HG02943 (cell line): ENCODE results near the gene IFIT3.
"Not testable (repeated sequence)": the region's sequence is repeated elsewhere in the genome, so short reads cannot be mapped to it uniquely, and the experiment has no call there.

Experiments used
- ATAC-seq: cut with Tn5 transposase; IDR thresholded peaks from one replicate; pipeline ENCODE4 v1.9.1; 2021; ENCODE audit warnings: mild to moderate bottlenecking, low read depth, moderate library complexity; ENCODE audit not compliant: unreplicated experiment

IFIT3 gene

DNA sequence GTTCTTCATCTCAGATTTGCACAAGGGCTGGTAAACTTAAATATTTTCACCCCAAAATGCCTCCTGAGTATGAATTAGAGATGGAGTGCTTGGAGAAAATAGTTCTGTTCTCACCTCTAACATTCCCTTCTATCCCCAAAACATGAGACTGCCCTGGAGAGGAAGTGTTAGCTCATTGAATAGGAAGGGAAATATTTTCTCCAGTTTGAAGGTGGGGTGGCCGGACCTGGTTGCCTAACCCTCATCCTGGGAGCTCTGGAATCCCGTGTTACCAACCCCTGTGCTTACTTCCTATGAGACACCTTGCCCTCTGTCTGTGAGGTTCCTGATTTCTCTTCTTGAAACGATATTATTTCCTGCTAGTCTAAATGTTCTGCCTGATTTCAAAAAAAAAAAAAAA is 25.2 kb upstream of the IFIT3 start:
- no peak for ATAC-seq

DNA sequence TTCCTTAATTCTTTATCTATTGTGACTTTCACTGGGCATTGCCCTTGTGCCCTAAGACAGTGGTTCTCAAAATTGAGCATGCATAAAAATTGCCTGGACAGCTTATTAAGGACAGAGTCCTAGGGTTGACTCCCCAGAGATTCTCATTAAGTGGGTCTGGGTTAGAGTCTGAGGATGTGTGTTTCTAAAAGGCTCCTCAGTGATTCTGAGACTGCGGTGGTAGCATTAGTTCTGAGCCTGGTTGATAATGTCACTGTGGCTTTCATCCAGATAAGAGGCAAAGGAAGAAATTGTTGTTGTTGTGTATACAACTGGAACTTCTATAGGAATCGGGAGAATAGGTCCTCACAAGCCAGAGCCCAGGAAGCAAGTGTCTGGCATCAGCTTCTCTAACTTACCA is 24.6 kb upstream of the IFIT3 start:
- no peak for ATAC-seq

DNA sequence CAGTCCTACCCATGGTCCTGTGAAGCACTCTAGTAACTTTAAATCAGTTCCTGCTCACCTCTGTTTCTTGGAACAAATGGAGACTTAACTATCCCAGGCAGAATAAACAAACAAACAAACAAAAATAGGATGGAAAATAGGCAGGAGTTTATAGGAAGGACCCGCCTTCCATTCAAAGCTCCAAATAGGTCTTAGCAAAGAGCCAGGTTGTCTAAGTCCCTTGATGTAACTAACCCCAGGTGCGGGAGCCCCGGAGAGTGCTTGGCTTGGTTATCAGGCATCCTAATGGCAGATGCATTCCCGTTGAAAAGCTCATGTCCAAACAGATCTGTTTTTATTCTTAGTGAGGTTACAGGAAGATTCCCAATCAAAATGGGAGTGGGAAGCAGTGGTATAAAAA is 23.8 kb upstream of the IFIT3 start:
- no peak for ATAC-seq

DNA sequence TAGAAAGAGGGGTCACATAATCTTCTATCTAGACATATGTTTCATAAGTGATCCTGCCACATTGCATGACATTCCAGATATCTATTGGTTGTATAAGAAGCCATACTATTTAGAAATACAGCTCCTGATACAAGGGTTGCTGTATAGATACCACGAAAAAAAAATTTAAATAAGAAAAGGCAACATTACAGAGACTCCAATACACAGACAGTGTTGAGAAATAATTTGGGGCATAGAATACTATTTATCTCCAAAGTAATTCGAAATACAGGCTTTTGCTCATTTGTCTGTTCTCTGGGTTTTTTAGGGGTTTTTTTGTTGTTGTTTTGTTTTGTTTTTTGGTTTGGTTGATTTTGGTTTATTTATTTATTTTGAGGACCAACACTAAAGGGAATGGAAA is 23.4 kb upstream of the IFIT3 start:
- ATAC-seq = no peak

DNA sequence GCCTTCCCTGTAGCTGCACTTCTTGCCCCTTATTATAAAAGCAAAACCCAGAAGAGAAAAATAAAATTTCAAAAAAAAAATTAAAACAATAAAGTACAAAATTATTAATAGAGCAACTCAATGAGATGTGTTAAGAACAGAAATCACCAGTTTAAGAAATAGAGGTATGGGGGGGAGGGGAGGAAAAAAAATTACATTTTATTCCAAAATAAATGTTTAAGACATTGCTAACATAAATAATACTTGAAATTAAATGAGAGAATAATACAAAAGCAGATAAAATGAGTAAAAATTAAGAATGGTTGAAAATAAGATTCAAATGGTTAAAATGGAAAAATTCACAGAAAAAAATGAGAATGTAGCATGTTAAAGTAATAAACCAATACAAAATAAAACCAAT is 22.9 kb upstream of the IFIT3 start:
- no peak for ATAC-seq

DNA sequence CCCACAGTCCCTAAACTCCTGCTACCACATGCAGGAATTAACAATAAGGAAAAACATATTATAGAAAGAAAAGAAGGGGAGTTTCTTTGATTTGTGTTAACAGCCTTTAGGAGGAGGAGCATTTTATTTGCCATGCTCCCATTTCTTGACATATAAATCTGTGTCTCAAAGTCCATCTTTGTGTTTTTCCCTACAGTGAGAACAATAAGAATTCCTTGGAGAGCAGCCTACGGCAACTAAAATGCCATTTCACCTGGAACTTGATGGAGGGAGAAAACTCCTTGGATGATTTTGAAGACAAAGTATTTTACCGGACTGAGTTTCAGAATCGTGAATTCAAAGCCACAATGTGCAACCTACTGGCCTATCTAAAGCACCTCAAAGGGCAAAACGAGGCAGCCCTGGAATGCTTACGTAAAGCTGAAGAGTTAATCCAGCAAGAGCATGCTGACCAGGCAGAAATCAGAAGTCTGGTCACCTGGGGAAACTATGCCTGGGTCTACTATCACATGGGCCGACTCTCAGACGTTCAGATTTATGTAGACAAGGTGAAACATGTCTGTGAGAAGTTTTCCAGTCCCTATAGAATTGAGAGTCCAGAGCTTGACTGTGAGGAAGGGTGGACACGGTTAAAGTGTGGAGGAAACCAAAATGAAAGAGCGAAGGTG is 21.9 kb upstream of the IFIT3 start:
- no peak for ATAC-seq

DNA sequence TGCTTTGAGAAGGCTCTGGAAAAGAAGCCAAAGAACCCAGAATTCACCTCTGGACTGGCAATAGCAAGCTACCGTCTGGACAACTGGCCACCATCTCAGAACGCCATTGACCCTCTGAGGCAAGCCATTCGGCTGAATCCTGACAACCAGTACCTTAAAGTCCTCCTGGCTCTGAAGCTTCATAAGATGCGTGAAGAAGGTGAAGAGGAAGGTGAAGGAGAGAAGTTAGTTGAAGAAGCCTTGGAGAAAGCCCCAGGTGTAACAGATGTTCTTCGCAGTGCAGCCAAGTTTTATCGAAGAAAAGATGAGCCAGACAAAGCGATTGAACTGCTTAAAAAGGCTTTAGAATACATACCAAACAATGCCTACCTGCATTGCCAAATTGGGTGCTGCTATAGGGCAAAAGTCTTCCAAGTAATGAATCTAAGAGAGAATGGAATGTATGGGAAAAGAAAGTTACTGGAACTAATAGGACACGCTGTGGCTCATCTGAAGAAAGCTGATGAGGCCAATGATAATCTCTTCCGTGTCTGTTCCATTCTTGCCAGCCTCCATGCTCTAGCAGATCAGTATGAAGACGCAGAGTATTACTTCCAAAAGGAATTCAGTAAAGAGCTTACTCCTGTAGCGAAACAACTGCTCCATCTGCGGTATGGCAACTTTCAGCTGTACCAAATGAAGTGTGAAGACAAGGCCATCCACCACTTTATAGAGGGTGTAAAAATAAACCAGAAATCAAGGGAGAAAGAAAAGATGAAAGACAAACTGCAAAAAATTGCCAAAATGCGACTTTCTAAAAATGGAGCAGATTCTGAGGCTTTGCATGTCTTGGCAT is 21.1 kb upstream of the IFIT3 start:
- no peak for ATAC-seq

DNA sequence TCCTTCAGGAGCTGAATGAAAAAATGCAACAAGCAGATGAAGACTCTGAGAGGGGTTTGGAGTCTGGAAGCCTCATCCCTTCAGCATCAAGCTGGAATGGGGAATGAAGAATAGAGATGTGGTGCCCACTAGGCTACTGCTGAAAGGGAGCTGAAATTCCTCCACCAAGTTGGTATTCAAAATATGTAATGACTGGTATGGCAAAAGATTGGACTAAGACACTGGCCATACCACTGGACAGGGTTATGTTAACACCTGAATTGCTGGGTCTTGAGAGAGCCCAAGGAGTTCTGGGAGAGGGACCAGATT is 20.6 kb upstream of the IFIT3 start:
- ATAC-seq = no peak

DNA sequence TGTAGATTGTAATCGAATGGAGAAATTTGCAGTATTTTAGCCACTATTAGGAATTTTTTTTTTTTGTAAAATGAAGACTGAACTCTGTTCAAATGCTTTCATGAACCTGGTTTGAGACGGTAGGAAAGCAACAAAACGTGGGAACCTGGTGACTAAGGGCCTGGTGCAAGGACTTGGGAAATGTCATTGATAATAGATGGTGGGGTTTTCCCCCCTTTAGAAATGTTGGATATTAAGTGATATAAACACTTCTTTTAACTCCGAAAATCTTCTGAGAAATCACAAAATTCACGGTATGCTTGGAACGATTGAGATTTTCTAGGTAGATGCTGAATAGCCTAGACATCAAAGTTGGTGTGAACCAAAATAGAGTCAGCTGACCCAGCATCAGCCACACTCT is 19.5 kb upstream of the IFIT3 start:
- ATAC-seq = no peak

DNA sequence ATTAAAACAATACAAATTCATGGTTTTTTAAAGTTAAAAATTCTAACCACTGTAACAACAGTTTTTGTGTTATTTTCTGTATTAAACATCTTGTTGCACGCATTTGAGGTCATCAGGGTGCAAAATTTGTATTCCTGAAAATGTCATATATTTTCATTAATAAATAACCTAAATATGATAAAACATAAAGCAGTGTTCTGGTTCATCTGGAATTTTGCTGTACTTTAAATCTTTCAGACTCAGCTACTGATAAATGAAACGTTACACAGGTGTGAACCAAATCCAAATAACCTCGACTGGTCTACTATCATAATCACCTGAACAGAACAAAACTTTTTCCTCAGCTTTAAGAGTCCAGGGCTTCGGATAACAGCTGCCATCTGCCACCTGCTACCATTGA is 19.1 kb upstream of the IFIT3 start:
- ATAC-seq = no peak

DNA sequence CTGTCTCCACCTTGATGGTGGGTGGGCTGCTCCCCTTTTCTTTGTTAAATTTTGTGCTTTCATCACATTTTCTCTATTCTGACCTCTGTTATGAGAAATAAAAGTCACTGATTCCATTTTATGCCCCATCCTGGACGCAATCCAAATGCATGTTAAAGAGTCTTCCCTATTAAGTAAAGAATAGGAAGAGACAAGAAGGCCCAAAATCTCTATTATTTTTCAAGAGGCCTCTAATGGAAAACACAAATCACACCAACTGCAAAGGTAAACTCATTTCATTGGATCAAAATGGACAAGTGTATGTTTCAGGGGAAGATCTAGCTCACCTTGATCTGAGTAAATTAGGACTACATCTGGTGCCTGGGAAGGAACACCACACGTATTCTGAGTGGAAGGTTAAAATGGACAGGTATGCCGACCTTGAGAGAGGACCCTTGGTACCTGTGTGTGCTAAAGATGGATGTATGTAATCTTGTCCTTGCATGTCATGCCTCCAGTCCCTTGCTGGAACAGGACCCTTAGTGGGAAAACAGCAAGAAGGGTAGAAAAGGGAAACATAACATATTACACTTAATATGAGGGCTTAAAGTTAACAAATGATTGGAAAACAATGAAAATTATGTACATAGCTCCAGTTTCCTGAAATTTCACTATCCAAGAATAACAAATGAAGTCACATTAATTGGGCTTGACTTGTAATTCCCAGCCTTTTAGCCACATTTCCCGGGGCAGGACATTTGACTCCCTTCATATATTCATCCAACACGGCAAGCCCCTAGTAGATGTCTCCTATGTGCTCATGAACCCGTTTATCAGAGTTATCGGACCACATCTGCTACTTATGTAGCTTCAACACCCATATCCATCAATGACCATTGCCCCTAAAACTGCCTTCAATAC is 18.4 kb upstream of the IFIT3 start:
- ATAC-seq = no peak

DNA sequence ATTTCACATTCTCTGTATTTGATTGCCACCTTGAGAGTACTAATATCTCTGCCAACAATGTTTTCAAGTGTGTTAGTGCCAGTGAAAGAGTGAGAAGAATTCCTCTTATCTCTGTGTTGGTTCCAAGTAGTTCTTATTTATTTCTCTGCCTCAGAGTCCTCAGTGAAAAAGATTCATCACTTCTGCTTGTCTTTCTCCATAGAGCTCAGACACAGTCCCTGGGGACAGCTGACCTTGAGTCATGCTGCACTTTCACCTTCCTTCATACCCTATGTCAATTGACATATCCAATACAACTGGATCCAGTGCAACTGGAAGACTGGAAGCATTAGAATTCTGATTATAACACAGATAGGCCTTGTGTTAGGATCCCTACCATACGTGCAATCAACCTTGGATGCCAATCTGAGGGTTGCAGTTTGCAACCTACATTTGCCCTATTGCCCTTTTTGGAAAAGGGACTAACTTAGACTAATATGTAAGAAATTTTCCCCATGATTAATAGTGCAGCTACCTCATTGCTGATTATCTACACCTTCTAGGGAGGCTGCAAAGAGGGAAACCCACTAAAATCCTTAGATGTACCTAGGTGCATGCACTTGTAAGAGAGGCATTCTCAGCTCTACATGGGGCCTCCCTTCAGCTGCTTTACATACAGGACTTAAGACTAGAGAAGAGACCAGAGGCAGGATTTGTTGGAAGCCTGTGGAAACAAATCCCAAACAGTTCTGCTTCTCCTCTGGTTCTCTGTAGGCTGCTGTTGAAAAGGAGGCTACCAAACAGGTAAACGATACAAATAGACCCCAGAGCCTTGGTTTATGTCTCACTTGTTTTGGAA is 17.5 kb upstream of the IFIT3 start:
- ATAC-seq = no peak

DNA sequence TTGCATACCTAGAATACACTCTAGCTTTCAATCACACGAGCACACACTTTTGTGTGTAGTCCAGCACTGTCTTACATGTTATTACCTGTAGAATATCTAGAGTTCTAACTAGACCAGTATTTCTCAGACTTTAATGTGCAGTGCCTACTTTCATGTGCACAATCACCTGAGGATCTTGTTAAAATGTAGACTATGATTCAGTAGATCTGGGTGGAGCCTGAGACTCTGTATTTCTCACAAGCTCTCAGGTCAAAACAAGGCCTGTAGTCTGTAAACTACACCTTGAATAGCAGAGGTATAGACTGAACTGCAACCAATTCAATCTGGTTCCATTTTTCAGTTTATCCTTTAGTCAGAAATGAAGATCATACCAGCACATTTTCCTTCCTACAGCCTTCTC is 14.8 kb upstream of the IFIT3 start:
- ATAC-seq = no peak

DNA sequence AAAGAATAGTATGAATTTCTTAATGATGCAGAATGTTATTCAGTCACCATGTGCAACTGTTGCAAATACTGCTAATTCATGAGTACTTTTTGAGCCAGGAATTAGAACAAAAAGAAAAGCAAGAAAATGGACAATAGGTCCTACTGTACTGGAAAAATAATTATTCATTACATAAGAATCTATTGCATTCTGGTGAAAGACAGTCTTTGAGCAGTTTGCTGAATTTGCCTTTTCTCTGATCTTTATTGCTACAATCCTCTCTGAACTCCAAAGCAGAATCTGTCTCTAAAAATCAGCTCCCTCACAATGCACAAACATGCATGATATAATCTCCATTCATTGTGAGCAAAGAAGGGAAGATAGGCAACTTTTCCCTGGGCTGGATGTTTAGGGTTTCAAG is 13.1 kb upstream of the IFIT3 start:
- ATAC-seq = no peak

DNA sequence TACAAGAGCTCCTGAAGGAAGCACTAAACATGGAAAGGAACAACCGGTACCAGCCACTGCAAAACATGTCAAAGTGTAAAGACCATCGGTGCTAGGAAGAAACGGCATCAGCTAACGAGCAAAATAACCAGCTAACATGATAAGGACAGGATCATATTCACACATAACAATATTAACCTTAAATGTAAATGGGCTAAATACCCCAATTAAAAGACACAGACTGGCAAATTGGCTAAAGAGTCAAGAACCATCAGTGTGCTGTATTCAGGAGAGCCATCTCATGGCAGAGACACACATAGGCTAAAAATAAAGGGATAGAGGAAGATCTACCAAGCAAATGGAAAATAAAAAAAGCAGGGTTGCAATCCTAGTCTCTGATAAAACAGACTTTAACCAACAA is 9.8 kb upstream of the IFIT3 start:
- ATAC-seq = not testable (repeated sequence)

DNA sequence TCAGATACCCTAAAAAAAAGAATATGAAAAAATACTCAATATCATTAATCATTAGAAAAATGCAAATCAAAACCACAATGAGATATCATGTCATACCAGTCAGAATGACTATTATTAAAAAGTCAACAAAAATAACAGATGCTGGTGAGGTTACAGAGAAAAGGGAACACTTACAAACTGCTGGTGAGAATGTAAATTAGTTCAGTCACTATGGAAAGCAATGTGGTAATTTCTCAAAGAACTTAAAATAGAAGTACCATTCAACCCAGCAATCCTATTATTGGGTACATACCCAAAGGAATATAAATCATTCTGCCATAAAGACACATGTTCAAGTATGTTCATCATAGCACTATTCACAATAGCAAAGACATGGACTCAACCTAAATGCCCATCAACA is 2.7 kb upstream of the IFIT3 start:
- not testable (repeated sequence) for ATAC-seq

DNA sequence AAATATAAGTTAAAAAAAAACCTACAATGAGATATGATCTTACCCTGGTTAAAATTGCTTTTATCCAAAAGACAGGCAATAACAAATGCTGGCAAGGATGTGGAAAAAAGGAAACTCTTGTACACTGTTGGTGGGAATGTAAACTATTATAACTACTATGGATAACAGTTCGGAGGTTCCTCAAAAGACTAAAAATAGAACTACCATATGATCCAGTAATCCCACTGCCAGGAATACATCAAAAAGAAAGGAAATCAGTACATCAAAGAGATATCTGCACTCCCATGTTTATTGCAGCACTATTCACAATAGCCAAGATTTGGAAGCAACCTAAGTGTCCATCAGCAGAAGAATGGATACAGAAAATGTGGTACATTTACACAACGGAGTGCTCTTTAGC is 1.9 kb upstream of the IFIT3 start:
- ATAC-seq = not testable (repeated sequence)

DNA sequence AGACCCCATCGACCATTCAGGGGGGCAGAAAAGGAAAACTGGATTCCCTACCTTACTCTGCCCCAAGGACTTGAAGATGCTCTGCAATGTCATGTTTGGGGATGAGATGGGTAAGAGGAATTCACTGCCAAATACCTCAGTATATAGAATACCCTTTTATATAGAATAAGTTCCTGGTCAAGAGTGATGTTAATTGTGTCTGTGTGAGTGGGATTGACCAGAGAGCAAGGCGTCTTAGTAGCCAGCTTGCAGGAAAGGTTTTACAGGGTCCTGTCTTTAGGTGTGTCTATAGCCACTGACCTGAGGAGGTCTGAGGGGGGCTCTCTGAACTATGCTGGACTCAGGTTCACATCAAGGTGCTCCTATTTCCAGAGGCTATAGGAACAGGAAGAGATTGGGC is 1.4 kb downstream of the IFIT3 start:
- ATAC-seq = no peak

DNA sequence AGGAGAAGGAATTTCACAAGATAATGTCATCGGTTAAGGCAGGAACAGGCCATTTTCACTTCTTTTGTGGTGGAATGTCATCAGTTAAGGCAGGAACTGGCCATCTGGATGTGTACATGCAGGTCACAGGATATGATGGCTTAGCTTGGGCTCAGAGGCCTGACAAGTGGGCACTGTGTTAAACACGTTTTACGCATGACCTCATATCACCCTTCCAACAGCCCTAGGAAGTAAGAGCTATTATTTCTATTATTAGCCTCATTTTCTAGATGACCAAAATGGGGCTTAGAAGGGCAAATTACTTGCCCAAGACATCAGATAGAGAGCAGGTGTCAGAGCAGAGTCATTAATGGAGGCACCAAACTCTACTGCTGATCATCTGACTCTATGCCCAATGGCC is 2.2 kb downstream of the IFIT3 start:
- ATAC-seq = not testable (repeated sequence)

DNA sequence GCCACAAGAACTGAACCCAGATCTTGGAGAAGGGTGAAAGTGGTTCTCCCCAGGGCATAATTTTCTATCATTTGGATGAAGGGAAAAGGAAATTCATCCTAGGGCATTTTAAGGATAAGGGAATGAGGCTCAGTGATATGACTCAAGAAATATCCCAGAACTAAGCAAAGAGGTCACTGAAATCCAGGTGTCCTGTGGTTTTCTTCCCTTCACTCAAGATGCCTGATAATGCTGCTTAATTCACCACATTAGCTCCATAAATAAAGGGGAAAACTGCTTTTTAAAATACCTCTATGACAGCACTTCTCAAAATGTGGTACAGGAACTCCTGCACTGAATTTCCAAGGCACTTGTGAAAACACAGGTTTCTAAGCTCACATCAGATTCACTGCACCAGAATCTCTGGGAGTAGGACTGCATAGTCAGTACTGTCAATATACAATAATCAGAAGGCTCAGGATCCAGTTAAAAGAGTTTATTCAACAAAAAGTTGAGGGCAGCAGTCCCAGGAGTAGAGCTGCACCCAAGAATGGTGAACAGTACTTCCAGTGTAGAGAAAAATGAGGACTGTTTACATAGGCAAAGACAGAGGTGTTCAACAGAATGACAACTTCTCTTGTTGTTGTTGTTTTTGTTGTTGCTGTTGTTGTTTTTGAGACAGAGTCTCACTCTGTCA is 2.9 kb downstream of the IFIT3 start:
- ATAC-seq = no peak
